DMS53 (cell line): ENCODE results near the gene CDK11A.
"Not testable (repeated sequence)": the region's sequence is repeated elsewhere in the genome, so short reads cannot be mapped to it uniquely, and the experiment has no call there.

Source experiments
- DNase-seq: peaks from one replicate; lab custom pipeline; 2025; lab: John Stamatoyannopoulos, UW

CDK11A gene

DNA sequence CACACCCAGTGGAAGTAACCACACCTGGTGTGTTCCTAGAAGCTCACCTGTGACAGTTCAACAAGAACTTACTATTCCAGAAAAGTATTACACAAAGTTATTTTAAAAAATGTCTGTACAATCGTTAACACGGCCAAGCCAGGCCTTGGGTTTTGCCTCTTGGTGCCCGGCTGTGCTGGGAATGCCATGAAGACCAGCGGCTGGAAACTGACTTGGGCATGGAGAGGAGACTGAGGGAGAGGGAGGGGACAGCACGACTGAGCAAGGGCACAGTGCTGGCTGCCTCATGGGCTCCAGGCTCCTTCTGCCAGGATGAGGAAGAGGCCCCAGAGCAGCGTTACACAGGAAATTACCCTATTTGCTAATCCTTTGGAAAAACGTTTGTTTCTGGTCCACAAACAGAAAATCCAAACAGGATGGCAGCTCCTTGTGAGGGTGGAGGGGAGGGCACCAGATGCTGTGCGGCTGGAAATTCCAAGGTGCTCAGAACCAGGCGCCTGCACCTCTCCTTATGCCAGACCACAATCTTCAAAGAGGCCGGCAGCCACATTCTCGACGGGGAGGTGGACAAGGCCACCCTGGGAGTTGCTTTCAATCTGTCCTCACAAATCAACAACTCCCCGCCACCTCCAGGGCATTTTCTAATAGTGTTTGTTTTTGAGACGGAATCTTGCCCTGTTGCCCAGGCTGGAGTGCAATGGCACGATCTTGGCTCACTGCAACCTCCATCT, 61.2 kb downstream of the CDK11A start:
- DNase-seq = peak; percentile 20

DNA sequence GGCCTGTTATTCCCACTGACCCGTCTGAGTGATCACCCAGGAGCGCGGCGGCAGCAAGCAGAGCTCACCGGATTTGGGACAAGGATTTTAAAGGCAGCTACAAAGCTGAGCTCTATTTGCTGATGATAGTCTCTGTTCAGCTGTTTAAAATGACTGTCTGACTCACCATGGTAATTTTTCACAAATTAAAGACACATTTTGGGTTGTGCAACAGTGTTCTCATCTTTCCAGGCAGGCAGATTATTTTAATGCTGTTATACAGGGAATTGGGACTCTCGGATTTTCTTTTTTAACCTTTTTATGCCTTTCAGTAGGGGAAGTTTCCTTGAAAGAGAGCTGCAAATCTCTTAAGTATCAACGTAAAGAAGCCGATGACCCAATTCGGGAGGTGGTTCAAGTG, 61.8 kb downstream of the CDK11A start:
- DNase-seq = not testable (repeated sequence)

DNA sequence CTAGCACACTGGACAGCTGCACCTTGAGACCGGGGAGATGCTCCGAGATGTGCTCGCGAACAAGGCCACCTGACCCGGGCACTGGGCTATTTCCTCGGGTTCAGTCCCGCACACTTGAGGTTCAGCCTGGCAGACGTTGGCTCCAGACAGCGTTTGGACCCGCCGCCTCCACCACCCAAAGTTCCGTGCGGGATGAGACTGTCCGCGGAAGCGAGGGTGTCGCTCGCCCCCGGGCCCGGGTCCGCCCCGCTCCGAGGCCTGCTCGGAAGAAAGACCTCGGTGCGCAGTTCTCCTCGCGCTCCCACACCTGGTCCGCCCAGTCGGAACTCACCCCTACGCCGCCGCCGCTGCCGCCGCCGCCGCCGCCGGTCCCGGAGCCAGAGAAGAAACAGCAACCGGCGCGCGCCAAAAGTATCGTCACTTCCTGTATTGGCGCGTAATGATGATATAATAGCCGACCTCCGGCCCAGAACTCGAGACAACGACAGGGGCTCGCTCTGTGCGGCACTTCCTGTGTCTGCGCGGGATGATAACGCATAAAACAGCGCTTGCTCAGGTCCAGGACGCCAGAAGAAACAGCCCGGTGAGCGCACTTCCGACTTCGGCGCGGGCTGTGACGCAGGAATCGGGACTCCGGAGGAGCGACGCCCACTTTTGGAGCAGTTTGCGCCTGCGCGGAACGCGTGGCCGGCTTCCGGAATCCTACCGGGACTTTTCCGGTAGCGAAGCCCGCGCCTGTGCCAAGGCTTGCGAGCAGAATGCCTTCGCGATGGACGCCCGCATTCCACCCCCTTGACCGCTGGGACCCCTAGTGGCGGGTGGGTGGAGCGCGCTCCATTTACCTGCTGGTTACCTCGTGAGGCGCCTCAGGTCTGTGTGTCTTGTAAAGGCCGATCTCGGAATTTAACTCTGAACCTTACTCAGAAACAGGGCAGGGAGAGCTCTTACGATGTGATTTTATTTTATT, 65.3 kb downstream of the CDK11A start, which contains the start of gene CDK11B:
Gene CDK11B (minus strand): TSS at position 422 of the 967 bp plus-strand sequence. CDS start 1,519 bp downstream, outside the sequence.
- DNase-seq = peak; percentile 94
